Neural cell (in vitro differentiated cells): Measurements from ENCODE around the gene CDK9. TPM values are rescaled to one million over a fixed set of nuclear protein-coding genes. Genes with fewer than 3 reads are reported as not detected.
"Not testable (repeated sequence)": the region's sequence is repeated elsewhere in the genome, so short reads cannot be mapped to it uniquely, and the experiment has no call there.

Source experiments
- H2AFZ ChIP-seq: fragments of 200-600, 300-800 bp; sonication (generic), shearing (Covaris generic); 2 replicates; pipeline ENCODE4 v1.6.0; 2014; ENCODE audit warnings: low read depth, mild to moderate bottlenecking, antibody characterized with exemption, low read length, moderate library complexity
- H3F3A ChIP-seq: fragments of 200-600 bp; shearing (Covaris generic); 2 replicates; pipeline ENCODE4 v1.6.1; 2016; ENCODE audit warnings: mild to moderate bottlenecking, moderate library complexity, mixed read lengths, antibody characterized with exemption, low read length; ENCODE audit not compliant: insufficient read depth, poor library complexity, severe bottlenecking
- H3K27ac ChIP-seq: fragments of 200-600, 300-800 bp; sonication (generic), shearing (Covaris generic); 2 replicates; pipeline ENCODE4 v1.5.1; 2014; ENCODE audit warnings: mild to moderate bottlenecking, low read length, moderate library complexity
- H3K27me3 ChIP-seq: fragments of 300-800, 200-600 bp; sonication (generic), shearing (Covaris generic); 2 replicates; pipeline ENCODE4 v1.6.0; 2014; ENCODE audit warnings: mild to moderate bottlenecking, low read depth, low read length, moderate library complexity; ENCODE audit not compliant: insufficient read depth
- H3K36me3 ChIP-seq: fragments of 300-800, 200-600 bp; sonication (generic), shearing (Covaris generic); 2 replicates; pipeline ENCODE4 v1.5.1; 2014; ENCODE audit warnings: mild to moderate bottlenecking, antibody characterized with exemption, low read length, moderate library complexity; ENCODE audit not compliant: insufficient read depth
- H3K4me2 ChIP-seq: fragments of 300-800, 200-600 bp; sonication (generic), shearing (Covaris generic); 2 replicates; pipeline ENCODE4 v1.6.0; 2014; ENCODE audit warnings: mild to moderate bottlenecking, low read length
- H3K4me3 ChIP-seq: fragments of 300-800, 200-600 bp; sonication (generic), shearing (Covaris generic); 2 replicates; pipeline ENCODE4 v1.5.1; 2014; ENCODE audit warnings: mild to moderate bottlenecking, low read length, moderate library complexity
- H3K79me2 ChIP-seq: fragments of 200-600 bp; shearing (Covaris generic); replicated peaks from 2 replicates; pipeline ENCODE4 v1.6.0; 2014; ENCODE audit warnings: mild to moderate bottlenecking, low read length, moderate library complexity; ENCODE audit not compliant: insufficient read depth
- H3K9ac ChIP-seq: fragments of 300-800, 200-600 bp; sonication (generic), shearing (Covaris generic); 2 replicates; pipeline ENCODE4 v1.6.1; 2016; ENCODE audit warnings: mild to moderate bottlenecking, low read length, mixed read lengths
- H3K9me2 ChIP-seq: fragments of 200-600 bp; shearing (Covaris generic); 2 replicates; pipeline ENCODE4 v1.6.1; 2016; ENCODE audit warnings: mild to moderate bottlenecking, low read length, mixed read lengths; ENCODE audit not compliant: insufficient read depth
- H3K9me3 ChIP-seq: fragments of 200-600, 300-800 bp; sonication (generic), shearing (Covaris generic); 2 replicates; pipeline ENCODE4 v1.6.1; 2016; ENCODE audit warnings: mild to moderate bottlenecking, mixed run types, low read length, moderate library complexity, mixed read lengths
- H4K20me1 ChIP-seq: fragments of 200-600 bp; shearing (Covaris generic); 2 replicates; pipeline ENCODE4 v1.6.1; 2016; ENCODE audit warnings: mild to moderate bottlenecking, mixed run types; ENCODE audit not compliant: insufficient read depth
- EP300 ChIP-seq: fragments of 450-650 bp; conservative IDR thresholded peaks from 2 replicates; pipeline ENCODE4 v1.6.1; 2014; ENCODE audit warnings: antibody characterized with exemption, mild to moderate bottlenecking, moderate library complexity; ENCODE audit not compliant: poor library complexity, severe bottlenecking
- EZH2 ChIP-seq: fragments of 200-600, 300-800 bp; shearing (Covaris generic), sonication (generic); IDR thresholded peaks from 2 replicates; pipeline ENCODE4 v1.6.1; 2014; ENCODE audit warnings: antibody characterized with exemption, low read length, borderline replicate concordance, mild to moderate bottlenecking; ENCODE audit not compliant: insufficient read depth, poor library complexity, severe bottlenecking
- MXI1 ChIP-seq: fragments of 450-650 bp; conservative IDR thresholded peaks from 2 replicates; pipeline ENCODE4 v1.6.1; 2014; ENCODE audit warnings: antibody characterized with exemption, mild to moderate bottlenecking; ENCODE audit not compliant: poor library complexity, severe bottlenecking
- POLR2AphosphoS5 ChIP-seq: IDR thresholded peaks from 2 replicates; pipeline ENCODE4 v1.6.1; 2012
- RAD21 ChIP-seq: fragments of 450-650 bp; conservative IDR thresholded peaks from 2 replicates; pipeline ENCODE4 v1.6.1; 2014; ENCODE audit warnings: antibody characterized with exemption, mild to moderate bottlenecking, moderate library complexity
- SMC3 ChIP-seq: fragments of 450-650 bp; conservative IDR thresholded peaks from 2 replicates; pipeline ENCODE4 v1.6.1; 2014; ENCODE audit warnings: antibody characterized with exemption, mild to moderate bottlenecking, moderate library complexity; ENCODE audit not compliant: poor library complexity
- TAF1 ChIP-seq: IDR thresholded peaks from 2 replicates; pipeline ENCODE4 v1.6.1; 2012; ENCODE audit warnings: low read depth
- polyA plus RNA-seq: library from polyadenylated mRNA; depleted of rRNA; stranded (reverse); fragments of >200 nt; gene quantifications from 2 replicates; pipeline ENCODE4 v1.2.3, GENCODE V29; 2014
- TF ChIP-seq, protein P1 (sequence below): IDR thresholded peaks from 2 replicates; pipeline ENCODE4 v1.6.1; 2012; ENCODE audit warnings: borderline replicate concordance
- TF ChIP-seq, protein P2 (sequence below): fragments of 450-650 bp; IDR thresholded peaks from 2 replicates; pipeline ENCODE4 v1.5.1; 2014; ENCODE audit warnings: antibody characterized with exemption, mild to moderate bottlenecking, moderate library complexity; ENCODE audit not compliant: poor library complexity, severe bottlenecking

CDK9 gene
- polyA plus RNA-seq, 1 donor from 2014 or later: 195 TPM

DNA sequence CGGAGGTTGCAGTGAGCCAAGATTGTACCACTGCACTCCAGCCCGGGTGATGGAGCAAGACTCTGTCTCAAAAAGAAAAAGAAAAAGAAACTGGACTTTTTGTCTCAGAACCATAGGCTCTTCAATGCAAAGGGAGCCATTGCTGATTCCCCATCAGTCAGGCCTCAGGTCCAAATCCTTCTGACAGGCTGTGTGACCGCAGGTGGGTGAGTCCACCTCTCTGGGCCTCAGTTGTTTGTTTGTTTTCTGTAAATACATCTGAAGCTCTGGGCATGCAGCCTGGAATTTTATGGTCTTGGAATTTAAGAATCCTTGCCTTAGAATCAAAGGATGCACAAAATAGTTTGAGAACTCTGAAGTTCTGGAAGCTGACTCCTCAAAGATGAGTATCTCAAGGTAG lies 29.6 kb upstream of the CDK9 start:
- peak overlapping the region; percentile 100 for H3K9ac ChIP-seq
- H3K4me3 ChIP-seq: peak overlapping the region; percentile 100
- H2AFZ ChIP-seq: no peak overlapping the region
- H3K36me3 ChIP-seq: no peaks in the 10 kb centered on the region
- H3F3A ChIP-seq: no peaks in the 10 kb centered on the region
- no peaks in the 10 kb centered on the region for H3K9me2 ChIP-seq
- H3K79me2 ChIP-seq: peaks cover 26% of the 10 kb centered on the region
- no peak for TF ChIP-seq TAF1
- no peak overlapping the region for H3K27ac ChIP-seq
- no peak overlapping the region for H3K4me2 ChIP-seq
- H4K20me1 ChIP-seq: no peaks in the 10 kb centered on the region
- H3K9me3 ChIP-seq: no peaks in the 10 kb centered on the region
- H3K27me3 ChIP-seq: no peaks in the 10 kb centered on the region

DNA sequence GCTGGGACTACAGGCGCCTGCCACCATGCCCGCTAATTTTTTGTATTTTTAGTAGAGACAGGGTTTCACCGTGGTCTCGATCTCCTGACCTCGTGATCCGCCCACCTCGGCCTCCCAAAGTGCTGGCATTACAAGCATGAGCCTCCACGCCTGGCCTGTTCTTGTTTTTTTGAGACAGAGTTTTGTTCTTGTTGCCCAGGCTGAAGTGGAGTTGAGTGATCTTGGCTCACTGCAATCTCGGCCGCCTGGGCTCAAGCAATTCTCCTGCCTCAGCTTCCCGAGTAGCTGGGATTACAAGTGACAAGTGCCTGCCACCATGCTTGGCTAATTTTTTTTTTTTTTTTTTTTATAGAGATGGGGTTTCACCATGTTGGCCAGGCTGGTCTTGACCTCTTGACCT lies 29.1 kb upstream of the CDK9 start:
- H3K79me2 ChIP-seq: peaks cover 26% of the 10 kb centered on the region
- not testable (repeated sequence) for H3K27me3 ChIP-seq, H3K4me2 ChIP-seq, H3K27ac ChIP-seq, H3K9me2 ChIP-seq, H3K9me3 ChIP-seq, H3F3A ChIP-seq, H3K36me3 ChIP-seq, H3K4me3 ChIP-seq, H2AFZ ChIP-seq, H4K20me1 ChIP-seq, H3K9ac ChIP-seq

DNA sequence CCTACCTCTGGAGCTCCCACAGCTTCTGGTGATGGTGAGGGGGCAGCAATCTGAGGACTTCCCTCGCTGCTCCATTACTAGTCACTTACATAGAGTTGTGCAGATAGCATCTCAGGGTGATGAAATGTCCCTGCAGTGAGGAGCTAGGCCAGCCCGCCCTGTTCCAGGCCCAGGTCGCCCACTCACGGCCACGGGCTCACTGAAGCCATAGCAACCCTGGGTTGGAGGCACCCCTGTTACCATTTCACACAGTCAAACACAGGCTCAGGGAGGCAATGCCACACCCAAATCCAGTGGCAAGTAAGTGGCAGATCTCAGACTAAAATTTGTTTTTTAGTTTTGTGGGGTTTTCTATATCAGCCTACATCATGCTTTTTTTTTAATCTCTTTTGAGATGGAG lies 27.0 kb upstream of the CDK9 start:
- Histone ChIP-seq H2AFZ (no peak overlapping the region), H3K9me3 (no peaks in the 10 kb centered on the region), H3F3A (no peaks in the 10 kb centered on the region), H4K20me1 (no peaks in the 10 kb centered on the region), H3K4me2 (no peak overlapping the region), H3K36me3 (no peaks in the 10 kb centered on the region), H3K27ac (no peak overlapping the region), H3K79me2 (peaks cover 8% of the 10 kb centered on the region), H3K27me3 (no peaks in the 10 kb centered on the region), H3K9ac (no peak overlapping the region), H3K9me2 (no peaks in the 10 kb centered on the region), H3K4me3 (no peak overlapping the region)
- TF ChIP-seq, protein P1, sequence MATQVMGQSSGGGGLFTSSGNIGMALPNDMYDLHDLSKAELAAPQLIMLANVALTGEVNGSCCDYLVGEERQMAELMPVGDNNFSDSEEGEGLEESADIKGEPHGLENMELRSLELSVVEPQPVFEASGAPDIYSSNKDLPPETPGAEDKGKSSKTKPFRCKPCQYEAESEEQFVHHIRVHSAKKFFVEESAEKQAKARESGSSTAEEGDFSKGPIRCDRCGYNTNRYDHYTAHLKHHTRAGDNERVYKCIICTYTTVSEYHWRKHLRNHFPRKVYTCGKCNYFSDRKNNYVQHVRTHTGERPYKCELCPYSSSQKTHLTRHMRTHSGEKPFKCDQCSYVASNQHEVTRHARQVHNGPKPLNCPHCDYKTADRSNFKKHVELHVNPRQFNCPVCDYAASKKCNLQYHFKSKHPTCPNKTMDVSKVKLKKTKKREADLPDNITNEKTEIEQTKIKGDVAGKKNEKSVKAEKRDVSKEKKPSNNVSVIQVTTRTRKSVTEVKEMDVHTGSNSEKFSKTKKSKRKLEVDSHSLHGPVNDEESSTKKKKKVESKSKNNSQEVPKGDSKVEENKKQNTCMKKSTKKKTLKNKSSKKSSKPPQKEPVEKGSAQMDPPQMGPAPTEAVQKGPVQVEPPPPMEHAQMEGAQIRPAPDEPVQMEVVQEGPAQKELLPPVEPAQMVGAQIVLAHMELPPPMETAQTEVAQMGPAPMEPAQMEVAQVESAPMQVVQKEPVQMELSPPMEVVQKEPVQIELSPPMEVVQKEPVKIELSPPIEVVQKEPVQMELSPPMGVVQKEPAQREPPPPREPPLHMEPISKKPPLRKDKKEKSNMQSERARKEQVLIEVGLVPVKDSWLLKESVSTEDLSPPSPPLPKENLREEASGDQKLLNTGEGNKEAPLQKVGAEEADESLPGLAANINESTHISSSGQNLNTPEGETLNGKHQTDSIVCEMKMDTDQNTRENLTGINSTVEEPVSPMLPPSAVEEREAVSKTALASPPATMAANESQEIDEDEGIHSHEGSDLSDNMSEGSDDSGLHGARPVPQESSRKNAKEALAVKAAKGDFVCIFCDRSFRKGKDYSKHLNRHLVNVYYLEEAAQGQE: no peak
- TF ChIP-seq POLR2AphosphoS5 (no peak), SMC3 (no peak), EZH2 (no peak), EP300 (no peak), TAF1 (no peak), MXI1 (no peak), RAD21 (no peak)
- TF ChIP-seq, protein P2, sequence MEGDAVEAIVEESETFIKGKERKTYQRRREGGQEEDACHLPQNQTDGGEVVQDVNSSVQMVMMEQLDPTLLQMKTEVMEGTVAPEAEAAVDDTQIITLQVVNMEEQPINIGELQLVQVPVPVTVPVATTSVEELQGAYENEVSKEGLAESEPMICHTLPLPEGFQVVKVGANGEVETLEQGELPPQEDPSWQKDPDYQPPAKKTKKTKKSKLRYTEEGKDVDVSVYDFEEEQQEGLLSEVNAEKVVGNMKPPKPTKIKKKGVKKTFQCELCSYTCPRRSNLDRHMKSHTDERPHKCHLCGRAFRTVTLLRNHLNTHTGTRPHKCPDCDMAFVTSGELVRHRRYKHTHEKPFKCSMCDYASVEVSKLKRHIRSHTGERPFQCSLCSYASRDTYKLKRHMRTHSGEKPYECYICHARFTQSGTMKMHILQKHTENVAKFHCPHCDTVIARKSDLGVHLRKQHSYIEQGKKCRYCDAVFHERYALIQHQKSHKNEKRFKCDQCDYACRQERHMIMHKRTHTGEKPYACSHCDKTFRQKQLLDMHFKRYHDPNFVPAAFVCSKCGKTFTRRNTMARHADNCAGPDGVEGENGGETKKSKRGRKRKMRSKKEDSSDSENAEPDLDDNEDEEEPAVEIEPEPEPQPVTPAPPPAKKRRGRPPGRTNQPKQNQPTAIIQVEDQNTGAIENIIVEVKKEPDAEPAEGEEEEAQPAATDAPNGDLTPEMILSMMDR: no peak
